Hepatocyte (in vitro differentiated cells): Measurements from ENCODE around the gene PRDM1.

Source experiments
- CTCF ChIP-seq: fragments of 200-600 bp; sonication (generic); IDR thresholded peaks from 2 replicates; pipeline ENCODE4 v1.5.1; 2016; ENCODE audit warnings: antibody characterized with exemption, mild to moderate bottlenecking; ENCODE audit not compliant: poor library complexity
- EZH2phosphoT487 ChIP-seq: fragments of 200-600 bp; sonication (generic); IDR thresholded peaks from one replicate; pipeline ENCODE4 v1.6.1; 2018; ENCODE audit warnings: antibody characterized with exemption, mild to moderate bottlenecking, low read depth, moderate library complexity; ENCODE audit not compliant: unreplicated experiment, severe bottlenecking

- TF ChIP-seq CTCF, result no peak
- TF ChIP-seq EZH2phosphoT487, result no peak
These were observed 659 bp downstream of the PRDM1 start for GRCh38 chr6:106086814-106087175.
